Hepatocyte (in vitro differentiated cells): ENCODE measurements around the gene PYGO2. TPM values are rescaled to one million over a fixed set of nuclear protein-coding genes. Genes with fewer than 3 reads are reported as not detected.
A peak's percentile ranks its signal among the peaks of the same experiment; 100 is the strongest.

Experiments
- DNase-seq: peaks from one replicate; pipeline ENCODE4 v3.0.0-alpha.2; 2016; ENCODE audit warnings: low spot score
- H2AFZ ChIP-seq: fragments of 200-600 bp; sonication (generic); 2 replicates; pipeline ENCODE4 v1.6.0; 2016; ENCODE audit warnings: antibody characterized with exemption, mild to moderate bottlenecking
- H3K27ac ChIP-seq: fragments of 200-600 bp; sonication (generic); 2 replicates; pipeline ENCODE4 v1.5.1; 2016; ENCODE audit warnings: mild to moderate bottlenecking
- H3K27me3 ChIP-seq: fragments of 200-600 bp; sonication (generic); 2 replicates; pipeline ENCODE4 v1.6.1; 2016
- H3K36me3 ChIP-seq: fragments of 200-600 bp; sonication (generic); replicated peaks from 2 replicates; pipeline ENCODE4 v1.5.1; 2016; ENCODE audit warnings: low read depth; ENCODE audit not compliant: insufficient read depth
- H3K4me1 ChIP-seq: fragments of 200-600 bp; sonication (generic); 2 replicates; pipeline ENCODE4 v1.5.1; 2016; ENCODE audit warnings: mild to moderate bottlenecking, moderate library complexity; ENCODE audit not compliant: insufficient read depth
- H3K4me2 ChIP-seq: fragments of 200-600 bp; sonication (generic); 2 replicates; pipeline ENCODE4 v1.6.0; 2016
- H3K4me3 ChIP-seq: fragments of 200-600 bp; sonication (generic); 2 replicates; pipeline ENCODE4 v1.5.1; 2016; ENCODE audit warnings: mild to moderate bottlenecking
- H3K79me2 ChIP-seq: fragments of 200-600 bp; sonication (generic); 2 replicates; pipeline ENCODE4 v1.6.0; 2017; ENCODE audit warnings: mild to moderate bottlenecking
- H3K9me2 ChIP-seq: fragments of 200-600 bp; sonication (generic); replicated peaks from 2 replicates; pipeline ENCODE4 v1.6.0; 2017; ENCODE audit warnings: mild to moderate bottlenecking; ENCODE audit not compliant: insufficient read depth
- H3K9me3 ChIP-seq: fragments of 200-600 bp; sonication (generic); 2 replicates; pipeline ENCODE4 v1.5.1; 2016; ENCODE audit warnings: low read depth, mild to moderate bottlenecking
- H4K20me1 ChIP-seq: fragments of 200-600 bp; sonication (generic); 2 replicates; pipeline ENCODE4 v1.6.0; 2016; ENCODE audit warnings: mild to moderate bottlenecking; ENCODE audit not compliant: insufficient read depth, poor library complexity, severe bottlenecking
- CTCF ChIP-seq: fragments of 200-600 bp; sonication (generic); IDR thresholded peaks from 2 replicates; pipeline ENCODE4 v1.5.1; 2016; ENCODE audit warnings: antibody characterized with exemption, mild to moderate bottlenecking; ENCODE audit not compliant: poor library complexity
- EZH2 ChIP-seq: fragments of 200-600 bp; sonication (generic); IDR thresholded peaks from 2 replicates; pipeline ENCODE4 v1.6.1; 2016; ENCODE audit warnings: antibody characterized with exemption, mild to moderate bottlenecking, borderline replicate concordance
- EZH2phosphoT487 ChIP-seq: fragments of 200-600 bp; sonication (generic); IDR thresholded peaks from one replicate; pipeline ENCODE4 v1.6.1; 2018; ENCODE audit warnings: antibody characterized with exemption, mild to moderate bottlenecking, low read depth, moderate library complexity; ENCODE audit not compliant: unreplicated experiment, severe bottlenecking
- WGBS: methylation state at CpG from one replicate; pipeline ENCODE4 v1.1.6; 2016; ENCODE audit warnings: low lambda C conversion rate; ENCODE audit errors: missing lambda C conversion rate; 5-methylcytosine and 5-hydroxymethylcytosine counted together
- polyA plus RNA-seq: library from polyadenylated mRNA; unstranded; fragments of >200 nt; fragmentation: Nextera tagmentation; extraction: Ambion mirVana; gene quantifications from 2 replicates; pipeline ENCODE4 v1.2.1, GENCODE V29; 2016
- total RNA-seq: library from RNA; depleted of rRNA; stranded (reverse); fragments of >200 nt; gene quantifications from 2 replicates; pipeline ENCODE4 v1.2.3, GENCODE V29; 2014

The PYGO2 gene
- total and polyA plus RNA-seq, 2 experiments from 2014 or later = 21.8 to 28.3 TPM

- Histone ChIP-seq H3K79me2 (peaks cover 73% of the 10 kb centered on the region), H3K27me3 (no peaks in the 10 kb centered on the region), H3K4me3 (no peak overlapping the region), H3K9me3 (no peaks in the 10 kb centered on the region), H3K36me3 (no peaks in the 10 kb centered on the region), H3K4me2 (no peak overlapping the region), H2AFZ (no peak overlapping the region), H3K9me2 (no peaks in the 10 kb centered on the region), H3K4me1 (peaks cover 37% of the 10 kb centered on the region), H3K27ac (no peak overlapping the region), H4K20me1 (peaks cover 11% of the 10 kb centered on the region)
- no peak for TF ChIP-seq CTCF
- TF ChIP-seq EZH2phosphoT487 = no peak
- TF ChIP-seq EZH2 = no peak
- no peak for DNase-seq
- WGBS = 99% methylated on average over 5 of the region's 5 CpGs
Observed at GRCh38 chr1:155009742-155010141, 48.2 kb upstream of the PYGO2 start.

DNA sequence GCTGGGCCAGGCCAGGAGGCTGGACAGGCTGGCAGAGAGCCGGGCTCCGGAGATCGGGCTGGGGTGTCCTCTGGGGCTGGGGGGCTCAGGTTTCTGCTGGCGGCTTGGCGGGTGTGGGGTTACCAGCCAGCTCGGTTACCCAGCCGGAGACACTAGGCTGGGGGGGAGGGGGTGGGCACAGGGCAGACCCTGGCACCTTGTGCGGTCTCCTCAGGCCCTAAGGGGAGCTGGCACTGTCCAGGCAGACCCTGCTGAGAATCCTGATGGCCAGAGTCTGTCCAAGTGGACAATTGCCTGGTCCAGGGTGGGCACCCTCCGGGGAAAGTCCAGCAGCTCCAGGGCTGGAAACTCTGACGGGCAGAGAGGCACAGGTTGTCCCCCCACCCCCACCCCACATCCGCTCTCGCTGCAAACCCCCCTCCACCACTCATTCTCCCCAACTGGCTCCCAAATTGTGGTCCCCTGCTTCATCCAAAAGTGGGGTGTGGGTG is 47.7 kb upstream of the PYGO2 start:
- Histone ChIP-seq H3K79me2 (peaks cover 78% of the 10 kb centered on the region), H3K27ac (peak overlapping the region; percentile 28), H3K9me3 (no peaks in the 10 kb centered on the region), H4K20me1 (peaks cover 15% of the 10 kb centered on the region), H3K27me3 (no peaks in the 10 kb centered on the region), H3K4me3 (no peak overlapping the region), H3K4me2 (peak overlapping the region; percentile 65), H2AFZ (no peak overlapping the region), H3K9me2 (no peaks in the 10 kb centered on the region), H3K36me3 (no peaks in the 10 kb centered on the region), H3K4me1 (peaks cover 37% of the 10 kb centered on the region)
- WGBS = 95% methylated on average over 8 of the region's 12 CpGs
- TF ChIP-seq EZH2phosphoT487 (no peak), EZH2 (no peak), CTCF (no peak)
- DNase-seq = no peak

DNA sequence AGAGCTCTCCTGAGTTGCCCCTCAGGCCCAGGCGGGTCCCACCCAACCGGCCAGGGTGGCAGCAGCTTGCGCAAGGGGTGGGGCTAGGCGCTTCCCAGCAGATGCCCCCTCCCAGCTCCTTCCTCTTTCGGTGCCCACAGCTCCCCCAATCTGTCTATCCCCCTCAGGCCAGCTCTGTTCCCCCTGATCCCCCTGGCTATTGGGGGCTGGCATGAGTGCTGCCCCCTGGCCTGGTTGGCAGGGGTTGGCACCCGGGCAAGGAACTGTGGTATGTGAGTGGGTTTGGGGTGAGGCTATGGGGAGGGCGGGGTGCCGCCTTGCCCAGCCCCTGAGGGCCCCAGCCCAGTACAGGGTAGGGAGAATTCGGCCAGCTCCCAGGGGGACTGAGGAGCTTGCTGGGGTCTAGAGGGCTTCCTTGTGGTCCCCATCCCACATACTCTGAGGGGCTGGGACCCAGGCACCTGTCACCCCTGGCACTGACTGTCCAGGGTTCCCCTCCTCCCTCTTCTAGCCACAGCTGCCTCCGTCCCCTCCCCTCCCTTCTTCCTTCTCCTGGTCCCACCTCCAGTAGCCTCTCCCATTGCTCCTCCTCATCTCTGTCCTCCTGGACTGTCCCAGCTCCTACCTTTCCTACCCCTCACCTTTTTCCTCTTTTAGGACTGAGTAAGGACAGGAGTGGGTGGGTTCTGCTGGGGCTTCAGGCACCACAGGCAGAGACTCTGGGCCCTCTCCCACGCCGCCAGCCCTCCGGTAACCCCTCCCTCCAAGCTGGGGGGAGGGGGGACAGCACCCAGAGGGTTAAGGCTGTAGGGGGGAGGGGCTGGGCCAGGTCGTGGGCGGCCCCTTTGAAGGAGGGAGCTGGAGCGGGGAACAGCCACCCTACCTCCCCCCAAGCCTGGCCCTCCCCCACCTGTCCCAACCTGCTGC is 46.7 kb upstream of the PYGO2 start:
- TF ChIP-seq EZH2phosphoT487 = no peak
- TF ChIP-seq CTCF = no peak
- TF ChIP-seq EZH2 = no peak
- peak overlapping the region; percentile 28 for H3K27ac ChIP-seq
- H3K4me2 ChIP-seq = peak overlapping the region; percentile 65
- no peak overlapping the region for H2AFZ ChIP-seq
- H3K4me1 ChIP-seq = peaks cover 37% of the 10 kb centered on the region
- H3K36me3 ChIP-seq = no peaks in the 10 kb centered on the region
- H3K79me2 ChIP-seq = peaks cover 86% of the 10 kb centered on the region
- 84% methylated on average over 6 of the region's 16 CpGs for whole genome bisulfite sequencing
- no peak overlapping the region for H3K4me3 ChIP-seq
- H4K20me1 ChIP-seq = peaks cover 18% of the 10 kb centered on the region
- no peak for DNase-seq
- no peaks in the 10 kb centered on the region for H3K9me2 ChIP-seq
- no peaks in the 10 kb centered on the region for H3K27me3 ChIP-seq
- H3K9me3 ChIP-seq = no peaks in the 10 kb centered on the region
